ENCODE measurements around the gene GDF10.

GDF10 gene

DNA sequence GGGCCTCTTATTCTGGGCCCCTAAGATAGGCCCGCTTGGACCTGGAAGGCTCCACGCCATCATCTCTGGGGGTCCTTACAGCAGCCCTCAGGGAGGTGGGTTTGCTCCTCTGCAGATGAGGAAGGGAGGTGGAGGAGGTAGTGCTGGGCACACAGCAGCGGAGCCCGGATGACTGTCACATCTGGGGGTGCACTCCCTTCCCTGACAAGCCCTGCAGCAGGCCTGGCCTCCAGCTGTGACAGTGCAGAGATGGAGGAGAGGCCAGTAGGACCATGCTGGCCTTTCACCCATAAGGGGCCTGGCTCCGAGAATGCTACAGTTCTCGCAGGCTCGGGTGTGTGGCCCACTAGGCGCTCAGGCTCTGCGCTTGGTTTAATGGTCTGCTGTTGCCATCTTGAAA is 31.5 kb downstream of the GDF10 start:
- Histone ChIP-seq H3K79me2 (ENCODE audit: insufficient read depth, low read length) (no peaks in the 10 kb centered on the region), H3K27me3 (ENCODE audit: insufficient read depth, low read length, poor library complexity) (peaks cover 12% of the 10 kb centered on the region), H3K9ac (ENCODE audit: low read depth, low read length) (no peak overlapping the region), H3K4me3 (ENCODE audit: low read depth in 1 of 2, low read length in 2 of 2) (no peak overlapping the region), H2AFZ (ENCODE audit: low read depth, low read length) (no peak overlapping the region), H3K27ac (ENCODE audit: low read length) (no peak overlapping the region), H3K36me3 (ENCODE audit: insufficient read depth, low read length) (no peaks in the 10 kb centered on the region), H3K4me1 (ENCODE audit: insufficient read depth, low read length) (no peaks in the 10 kb centered on the region), H4K20me1 (ENCODE audit: insufficient read depth, low read length) (peaks cover 5% of the 10 kb centered on the region; the same call in 1 of the 2 replicates), H3K9me3 (ENCODE audit: insufficient read depth, low read length, severe bottlenecking) (no peaks in the 10 kb centered on the region), H3K4me2 (ENCODE audit: insufficient read depth, low read length) (no peak overlapping the region)
- no peak for ATAC-seq (ENCODE audit: insufficient read depth, low read depth)
- TF ChIP-seq, protein P1, sequence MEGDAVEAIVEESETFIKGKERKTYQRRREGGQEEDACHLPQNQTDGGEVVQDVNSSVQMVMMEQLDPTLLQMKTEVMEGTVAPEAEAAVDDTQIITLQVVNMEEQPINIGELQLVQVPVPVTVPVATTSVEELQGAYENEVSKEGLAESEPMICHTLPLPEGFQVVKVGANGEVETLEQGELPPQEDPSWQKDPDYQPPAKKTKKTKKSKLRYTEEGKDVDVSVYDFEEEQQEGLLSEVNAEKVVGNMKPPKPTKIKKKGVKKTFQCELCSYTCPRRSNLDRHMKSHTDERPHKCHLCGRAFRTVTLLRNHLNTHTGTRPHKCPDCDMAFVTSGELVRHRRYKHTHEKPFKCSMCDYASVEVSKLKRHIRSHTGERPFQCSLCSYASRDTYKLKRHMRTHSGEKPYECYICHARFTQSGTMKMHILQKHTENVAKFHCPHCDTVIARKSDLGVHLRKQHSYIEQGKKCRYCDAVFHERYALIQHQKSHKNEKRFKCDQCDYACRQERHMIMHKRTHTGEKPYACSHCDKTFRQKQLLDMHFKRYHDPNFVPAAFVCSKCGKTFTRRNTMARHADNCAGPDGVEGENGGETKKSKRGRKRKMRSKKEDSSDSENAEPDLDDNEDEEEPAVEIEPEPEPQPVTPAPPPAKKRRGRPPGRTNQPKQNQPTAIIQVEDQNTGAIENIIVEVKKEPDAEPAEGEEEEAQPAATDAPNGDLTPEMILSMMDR (IDR thresholded peaks at IDR 0.05; ENCODE audit: borderline replicate concordance, extremely low read depth, low read length, poor library complexity, severe bottlenecking), result no peak
- no peak for TF ChIP-seq EZH2 (IDR thresholded peaks at IDR 0.05; ENCODE audit: borderline replicate concordance, low read depth, low read length, severe bottlenecking)
- DNase-seq, result no peak

DNA sequence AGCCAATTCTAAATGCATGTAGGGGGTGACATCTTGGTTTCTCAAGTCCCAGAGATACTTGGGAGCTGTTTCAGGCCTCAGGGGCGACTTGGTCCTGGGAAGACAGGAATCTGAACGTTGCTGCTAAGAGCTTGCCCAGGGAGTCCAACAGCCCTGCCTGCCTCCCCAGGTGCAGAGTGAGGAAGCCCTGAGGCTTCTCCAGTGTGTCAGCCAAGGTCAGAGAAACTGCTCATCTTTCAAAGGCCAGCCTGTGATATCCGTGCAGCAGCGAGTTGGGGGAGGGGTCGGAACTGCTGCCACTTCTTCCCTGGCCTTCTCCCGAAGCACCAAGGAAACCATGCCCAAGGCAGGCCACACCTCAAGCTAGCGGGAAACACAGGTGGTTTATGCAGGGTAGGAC is 32.0 kb downstream of the GDF10 start:
- Histone ChIP-seq H3K27me3 (ENCODE audit: insufficient read depth, low read length, poor library complexity) (peaks cover 12% of the 10 kb centered on the region), H3K36me3 (ENCODE audit: insufficient read depth, low read length) (no peaks in the 10 kb centered on the region), H3K9me3 (ENCODE audit: insufficient read depth, low read length, severe bottlenecking) (no peaks in the 10 kb centered on the region), H3K79me2 (ENCODE audit: insufficient read depth, low read length) (no peaks in the 10 kb centered on the region), H3K4me1 (ENCODE audit: insufficient read depth, low read length) (no peaks in the 10 kb centered on the region), H3K9ac (ENCODE audit: low read depth, low read length) (no peak overlapping the region), H3K4me3 (ENCODE audit: low read depth in 1 of 2, low read length in 2 of 2) (no peak overlapping the region), H3K27ac (ENCODE audit: low read length) (no peak overlapping the region), H4K20me1 (ENCODE audit: insufficient read depth, low read length) (peaks cover 5% of the 10 kb centered on the region; the same call in 1 of the 2 replicates), H2AFZ (ENCODE audit: low read depth, low read length) (no peak overlapping the region), H3K4me2 (ENCODE audit: insufficient read depth, low read length) (no peak overlapping the region)
- DNase-seq, result no peak
- ATAC-seq (ENCODE audit: insufficient read depth, low read depth), result no peak
- TF ChIP-seq EZH2 (IDR thresholded peaks at IDR 0.05; ENCODE audit: borderline replicate concordance, low read depth, low read length, severe bottlenecking), result no peak
- TF ChIP-seq, protein P1 (IDR thresholded peaks at IDR 0.05; ENCODE audit: borderline replicate concordance, extremely low read depth, low read length, poor library complexity, severe bottlenecking), result no peak

DNA sequence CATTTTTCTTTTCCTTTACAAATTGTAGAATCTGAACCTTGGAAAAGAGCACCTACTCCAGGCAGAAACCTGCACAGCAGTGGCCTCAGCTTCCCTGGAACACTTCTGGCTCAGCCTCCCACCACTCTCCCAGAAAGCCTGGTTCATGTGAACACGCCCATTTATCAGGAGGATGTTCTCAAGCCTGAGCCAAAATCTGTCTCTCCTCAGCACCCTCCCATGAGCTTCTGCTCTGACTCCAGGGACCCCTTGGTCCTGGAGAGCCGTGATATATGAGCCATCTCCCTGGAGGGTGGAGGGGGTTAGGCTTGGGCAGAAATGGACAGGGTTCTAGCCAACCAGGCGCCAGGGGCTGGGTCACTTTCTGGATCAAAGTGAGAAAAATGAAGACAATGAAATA is 32.4 kb downstream of the GDF10 start:
- Histone ChIP-seq H3K4me2 (ENCODE audit: insufficient read depth, low read length) (no peak overlapping the region), H3K4me3 (ENCODE audit: low read depth in 1 of 2, low read length in 2 of 2) (no peak overlapping the region), H3K27ac (ENCODE audit: low read length) (no peak overlapping the region), H3K36me3 (ENCODE audit: insufficient read depth, low read length) (no peaks in the 10 kb centered on the region), H3K79me2 (ENCODE audit: insufficient read depth, low read length) (no peaks in the 10 kb centered on the region), H3K9ac (ENCODE audit: low read depth, low read length) (no peak overlapping the region), H3K27me3 (ENCODE audit: insufficient read depth, low read length, poor library complexity) (peaks cover 12% of the 10 kb centered on the region), H3K4me1 (ENCODE audit: insufficient read depth, low read length) (no peaks in the 10 kb centered on the region), H4K20me1 (ENCODE audit: insufficient read depth, low read length) (peaks cover 5% of the 10 kb centered on the region; the same call in 1 of the 2 replicates), H3K9me3 (ENCODE audit: insufficient read depth, low read length, severe bottlenecking) (no peaks in the 10 kb centered on the region), H2AFZ (ENCODE audit: low read depth, low read length) (no peak overlapping the region)
- DNase-seq (no peak), ATAC-seq (ENCODE audit: insufficient read depth, low read depth) (no peak)
- TF ChIP-seq, protein P1 (IDR thresholded peaks at IDR 0.05; ENCODE audit: borderline replicate concordance, extremely low read depth, low read length, poor library complexity, severe bottlenecking), result no peak
- TF ChIP-seq EZH2 (IDR thresholded peaks at IDR 0.05; ENCODE audit: borderline replicate concordance, low read depth, low read length, severe bottlenecking), result no peak

DNA sequence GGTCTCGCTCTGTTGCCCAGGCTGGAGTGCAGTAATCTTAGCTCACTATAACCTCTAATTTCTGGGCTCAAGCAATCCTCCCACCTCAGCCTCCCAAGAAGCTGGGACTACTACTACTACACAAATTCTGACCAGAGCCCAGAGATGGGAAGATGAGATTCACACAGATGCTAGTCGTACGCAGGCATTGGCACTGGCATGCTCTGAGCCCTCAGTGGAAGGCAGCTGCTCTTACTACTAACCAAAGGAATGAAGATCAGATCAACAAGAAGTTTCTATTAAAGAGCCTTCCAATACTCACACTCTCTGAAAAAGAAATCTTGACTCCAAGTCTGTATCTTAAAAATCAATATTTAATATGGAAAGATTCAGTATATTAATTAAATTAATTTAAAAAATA is 32.9 kb downstream of the GDF10 start:
- no peak for DNase-seq
- Histone ChIP-seq H3K27ac (ENCODE audit: low read length) (no peak overlapping the region), H2AFZ (ENCODE audit: low read depth, low read length) (no peak overlapping the region), H3K4me1 (ENCODE audit: insufficient read depth, low read length) (no peaks in the 10 kb centered on the region), H3K9ac (ENCODE audit: low read depth, low read length) (no peak overlapping the region), H3K79me2 (ENCODE audit: insufficient read depth, low read length) (no peaks in the 10 kb centered on the region), H3K36me3 (ENCODE audit: insufficient read depth, low read length) (no peaks in the 10 kb centered on the region), H4K20me1 (ENCODE audit: insufficient read depth, low read length) (peaks cover 5% of the 10 kb centered on the region; the same call in 1 of the 2 replicates), H3K27me3 (ENCODE audit: insufficient read depth, low read length, poor library complexity) (peaks cover 12% of the 10 kb centered on the region), H3K4me3 (ENCODE audit: low read depth in 1 of 2, low read length in 2 of 2) (no peak overlapping the region), H3K4me2 (ENCODE audit: insufficient read depth, low read length) (no peak overlapping the region), H3K9me3 (ENCODE audit: insufficient read depth, low read length, severe bottlenecking) (no peaks in the 10 kb centered on the region)
- TF ChIP-seq, protein P1 (IDR thresholded peaks at IDR 0.05; ENCODE audit: borderline replicate concordance, extremely low read depth, low read length, poor library complexity, severe bottlenecking), result no peak
- TF ChIP-seq EZH2 (IDR thresholded peaks at IDR 0.05; ENCODE audit: borderline replicate concordance, low read depth, low read length, severe bottlenecking), result no peak
- ATAC-seq (ENCODE audit: insufficient read depth, low read depth), result no peak

Measured in DND-41 (cell line).